ENCODE data around the gene CSTPP1.

Gene CSTPP1

DNA sequence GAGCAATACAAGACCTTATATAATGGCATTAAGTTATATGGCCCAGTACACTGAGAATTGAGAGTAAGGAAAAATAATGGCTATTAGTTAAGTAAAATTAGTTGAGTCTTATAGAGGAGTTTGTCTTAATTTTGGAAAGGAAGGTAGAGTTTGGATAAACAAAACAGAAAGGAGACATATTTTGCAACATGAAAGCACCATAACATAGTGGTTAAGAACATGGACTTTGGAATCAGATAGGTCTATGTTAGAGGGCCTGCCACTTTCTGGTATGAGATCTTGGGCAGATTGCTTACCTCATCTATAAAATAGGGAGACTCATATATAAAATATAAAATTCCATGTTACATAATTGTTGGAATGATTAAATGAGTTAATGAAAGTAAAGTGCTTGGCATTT, 68.9 kb downstream of the CSTPP1 start:
- TF ChIP-seq TAF1 (IDR thresholded peaks at IDR 0.05; ENCODE audit: borderline replicate concordance, insufficient read depth, low read length) (no peak), SIN3A (IDR thresholded peaks at IDR 0.05; ENCODE audit: borderline replicate concordance, insufficient read depth, low read length) (no peak), FOXP2 (optimal IDR thresholded peaks at IDR 0.05; ENCODE audit: borderline replicate concordance, extremely low read depth, extremely low read length, insufficient read depth) (no peak), POLR2AphosphoS5 (IDR thresholded peaks at IDR 0.05; ENCODE audit: low read depth, low read length) (no peak)
- TF ChIP-seq, protein P1, sequence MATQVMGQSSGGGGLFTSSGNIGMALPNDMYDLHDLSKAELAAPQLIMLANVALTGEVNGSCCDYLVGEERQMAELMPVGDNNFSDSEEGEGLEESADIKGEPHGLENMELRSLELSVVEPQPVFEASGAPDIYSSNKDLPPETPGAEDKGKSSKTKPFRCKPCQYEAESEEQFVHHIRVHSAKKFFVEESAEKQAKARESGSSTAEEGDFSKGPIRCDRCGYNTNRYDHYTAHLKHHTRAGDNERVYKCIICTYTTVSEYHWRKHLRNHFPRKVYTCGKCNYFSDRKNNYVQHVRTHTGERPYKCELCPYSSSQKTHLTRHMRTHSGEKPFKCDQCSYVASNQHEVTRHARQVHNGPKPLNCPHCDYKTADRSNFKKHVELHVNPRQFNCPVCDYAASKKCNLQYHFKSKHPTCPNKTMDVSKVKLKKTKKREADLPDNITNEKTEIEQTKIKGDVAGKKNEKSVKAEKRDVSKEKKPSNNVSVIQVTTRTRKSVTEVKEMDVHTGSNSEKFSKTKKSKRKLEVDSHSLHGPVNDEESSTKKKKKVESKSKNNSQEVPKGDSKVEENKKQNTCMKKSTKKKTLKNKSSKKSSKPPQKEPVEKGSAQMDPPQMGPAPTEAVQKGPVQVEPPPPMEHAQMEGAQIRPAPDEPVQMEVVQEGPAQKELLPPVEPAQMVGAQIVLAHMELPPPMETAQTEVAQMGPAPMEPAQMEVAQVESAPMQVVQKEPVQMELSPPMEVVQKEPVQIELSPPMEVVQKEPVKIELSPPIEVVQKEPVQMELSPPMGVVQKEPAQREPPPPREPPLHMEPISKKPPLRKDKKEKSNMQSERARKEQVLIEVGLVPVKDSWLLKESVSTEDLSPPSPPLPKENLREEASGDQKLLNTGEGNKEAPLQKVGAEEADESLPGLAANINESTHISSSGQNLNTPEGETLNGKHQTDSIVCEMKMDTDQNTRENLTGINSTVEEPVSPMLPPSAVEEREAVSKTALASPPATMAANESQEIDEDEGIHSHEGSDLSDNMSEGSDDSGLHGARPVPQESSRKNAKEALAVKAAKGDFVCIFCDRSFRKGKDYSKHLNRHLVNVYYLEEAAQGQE (IDR thresholded peaks at IDR 0.05; ENCODE audit: insufficient read depth in 1 of 2, low read depth in 2 of 2, low read length in 2 of 2), result no peak

DNA sequence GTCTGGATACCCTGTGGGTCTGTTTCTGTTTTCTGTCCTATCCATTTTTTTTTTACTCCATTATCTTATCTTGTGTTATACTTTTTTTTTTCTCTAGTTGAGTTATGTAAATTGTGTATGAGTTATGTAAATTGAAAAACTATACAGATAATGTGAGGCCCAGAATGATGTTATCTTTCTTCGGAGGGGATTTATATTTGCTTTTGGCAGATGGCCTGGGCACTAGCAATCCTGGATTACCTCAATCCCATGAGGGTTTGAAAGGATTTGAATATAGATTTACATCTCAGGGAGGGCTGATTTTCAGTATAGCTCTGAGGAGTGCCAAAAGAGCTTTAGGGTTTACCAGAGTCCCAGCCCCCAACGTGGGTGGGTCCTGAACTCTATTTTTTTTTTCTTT, 71.0 kb downstream of the CSTPP1 start:
- TF ChIP-seq FOXP2 (optimal IDR thresholded peaks at IDR 0.05; ENCODE audit: borderline replicate concordance, extremely low read depth, extremely low read length, insufficient read depth) (no peak), SIN3A (IDR thresholded peaks at IDR 0.05; ENCODE audit: borderline replicate concordance, insufficient read depth, low read length) (no peak), TAF1 (IDR thresholded peaks at IDR 0.05; ENCODE audit: borderline replicate concordance, insufficient read depth, low read length) (no peak), POLR2AphosphoS5 (IDR thresholded peaks at IDR 0.05; ENCODE audit: low read depth, low read length) (no peak)
- TF ChIP-seq, protein P1 (IDR thresholded peaks at IDR 0.05; ENCODE audit: insufficient read depth in 1 of 2, low read depth in 2 of 2, low read length in 2 of 2), result no peak

DNA sequence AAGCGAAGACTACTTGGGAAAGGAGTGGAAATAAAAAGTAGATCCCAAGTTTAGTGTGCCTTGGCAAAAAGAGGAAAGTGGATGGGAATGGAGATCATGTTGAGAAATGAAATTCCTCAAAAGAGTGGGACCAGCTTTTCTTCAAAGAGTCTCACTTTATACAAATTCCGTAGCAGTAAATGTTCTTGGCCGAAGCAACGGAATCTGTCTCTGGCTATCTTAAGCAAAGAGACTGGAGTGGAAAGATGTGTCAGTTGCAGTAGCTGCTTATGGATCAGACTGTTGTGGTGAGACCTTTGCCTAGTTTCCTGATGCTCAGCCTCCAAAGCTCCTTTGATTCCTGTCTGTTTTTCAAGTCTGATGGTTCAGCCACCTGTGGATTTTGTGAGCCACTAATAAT, 73.6 kb downstream of the CSTPP1 start:
- TF ChIP-seq FOXP2 (optimal IDR thresholded peaks at IDR 0.05; ENCODE audit: borderline replicate concordance, extremely low read depth, extremely low read length, insufficient read depth) (no peak), POLR2AphosphoS5 (IDR thresholded peaks at IDR 0.05; ENCODE audit: low read depth, low read length) (no peak), SIN3A (IDR thresholded peaks at IDR 0.05; ENCODE audit: borderline replicate concordance, insufficient read depth, low read length) (no peak), TAF1 (IDR thresholded peaks at IDR 0.05; ENCODE audit: borderline replicate concordance, insufficient read depth, low read length) (no peak)
- TF ChIP-seq, protein P1 (IDR thresholded peaks at IDR 0.05; ENCODE audit: insufficient read depth in 1 of 2, low read depth in 2 of 2, low read length in 2 of 2), result no peak

DNA sequence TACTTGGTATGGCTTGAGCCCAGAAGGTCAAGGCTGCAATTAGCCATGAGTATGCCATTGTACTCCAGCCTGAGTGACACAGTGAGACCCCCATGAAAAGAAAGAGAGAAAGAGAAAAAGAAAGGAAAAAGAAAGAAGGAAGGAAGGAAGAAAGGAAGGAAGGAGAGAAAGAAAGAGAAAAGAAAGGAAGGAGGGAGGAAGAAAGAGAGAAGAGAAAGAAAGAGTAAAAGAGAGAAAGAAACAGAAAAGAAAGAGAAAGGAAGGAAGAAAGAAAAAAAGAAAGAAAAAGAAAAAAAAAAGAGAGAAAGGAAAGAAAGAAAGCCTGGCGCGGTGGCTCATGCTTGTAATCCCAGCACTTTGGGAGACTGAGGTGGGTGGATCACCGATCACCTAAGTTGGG, 77.5 kb downstream of the CSTPP1 start:
- TF ChIP-seq POLR2AphosphoS5 (IDR thresholded peaks at IDR 0.05; ENCODE audit: low read depth, low read length), result no peak
- TF ChIP-seq, protein P1 (IDR thresholded peaks at IDR 0.05; ENCODE audit: insufficient read depth in 1 of 2, low read depth in 2 of 2, low read length in 2 of 2), result no peak
- TF ChIP-seq FOXP2 (optimal IDR thresholded peaks at IDR 0.05; ENCODE audit: borderline replicate concordance, extremely low read depth, extremely low read length, insufficient read depth), result no peak
- no peak for TF ChIP-seq SIN3A (IDR thresholded peaks at IDR 0.05; ENCODE audit: borderline replicate concordance, insufficient read depth, low read length)
- TF ChIP-seq TAF1 (IDR thresholded peaks at IDR 0.05; ENCODE audit: borderline replicate concordance, insufficient read depth, low read length), result no peak

DNA sequence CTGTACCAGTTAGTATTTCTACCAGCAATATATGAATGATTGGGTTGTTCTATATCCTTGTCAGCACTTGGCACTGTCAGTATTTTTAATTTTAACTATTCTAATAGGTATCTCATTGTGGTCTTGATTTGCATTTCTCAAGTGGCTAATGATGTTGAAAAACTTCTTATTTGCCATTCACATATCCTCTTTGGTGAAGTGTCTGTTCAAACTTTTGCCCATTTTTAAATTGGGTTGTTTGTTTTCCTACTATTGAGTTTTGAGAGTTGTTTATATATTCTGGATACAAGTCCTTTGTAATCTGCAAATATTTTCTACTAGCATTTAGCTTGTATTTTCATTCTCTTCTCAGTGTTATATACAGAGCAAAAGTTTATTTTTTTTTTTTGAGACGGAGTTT, 82.1 kb downstream of the CSTPP1 start:
- TF ChIP-seq POLR2AphosphoS5 (IDR thresholded peaks at IDR 0.05; ENCODE audit: low read depth, low read length) (no peak), FOXP2 (optimal IDR thresholded peaks at IDR 0.05; ENCODE audit: borderline replicate concordance, extremely low read depth, extremely low read length, insufficient read depth) (no peak), TAF1 (IDR thresholded peaks at IDR 0.05; ENCODE audit: borderline replicate concordance, insufficient read depth, low read length) (no peak), SIN3A (IDR thresholded peaks at IDR 0.05; ENCODE audit: borderline replicate concordance, insufficient read depth, low read length) (no peak)
- TF ChIP-seq, protein P1 (IDR thresholded peaks at IDR 0.05; ENCODE audit: insufficient read depth in 1 of 2, low read depth in 2 of 2, low read length in 2 of 2), result no peak

Measured in PFSK-1 (cell line).